22Rv1 (cell line): Measurements from ENCODE around the gene POFUT2.

Source experiments
- CTCF ChIP-seq: fragments of 450-650 bp; IDR thresholded peaks from 2 replicates; pipeline ENCODE4 v1.5.1; 2017; ENCODE audit warnings: mild to moderate bottlenecking
- ZFX ChIP-seq: fragments of 450-650 bp; IDR thresholded peaks from 2 replicates; pipeline ENCODE4 v1.6.1; 2017; ENCODE audit warnings: antibody characterized with exemption, borderline replicate concordance

GRCh38 chr21:45318146-45318555 is 30.5 kb upstream of the POFUT2 start:
- TF ChIP-seq CTCF (no peak), ZFX (no peak)
